GM23248 (cell line): ENCODE measurements around the gene KAZALD1.

Experiments used
- EZH2 ChIP-seq: fragments of 200-600 bp; sonication (generic); IDR thresholded peaks from 2 replicates; pipeline ENCODE4 v1.6.1; 2018; ENCODE audit warnings: antibody characterized with exemption, mild to moderate bottlenecking; ENCODE audit not compliant: insufficient read depth, poor library complexity, severe bottlenecking
- EZH2phosphoT487 ChIP-seq: fragments of 200-600 bp; sonication (generic); IDR thresholded peaks from 2 replicates; pipeline ENCODE4 v1.6.1; 2018; ENCODE audit warnings: antibody characterized with exemption, moderate library complexity, mild to moderate bottlenecking, low read depth; ENCODE audit not compliant: insufficient read depth

- TF ChIP-seq EZH2phosphoT487 (no peak), EZH2 (no peak)
Measured at GRCh38 chr10:101032637-101033224, 29.1 kb upstream of the KAZALD1 start.
